Limb (tissue), 2 donors: Measurements from ENCODE around the gene CTNNB1.
"Not testable (repeated sequence)": the region's sequence is repeated elsewhere in the genome, so short reads cannot be mapped to it uniquely, and the experiment has no call there.

ENCODE experiments used
- DNase-seq, 2 donors: peaks; one replicate each; pipeline ENCODE4 v3.0.0-alpha.2; 2016; ENCODE audit errors: extremely low spot score in 2 of 2

Gene CTNNB1

GRCh38 chr3:41251593-41251992 is 52.3 kb downstream of the CTNNB1 start:
- no peak for DNase-seq

GRCh38 chr3:41258239-41258800 is 59.0 kb downstream of the CTNNB1 start:
- DNase-seq: no peak

- DNase-seq: no peak
Observed at GRCh38 chr3:41259449-41260062, 60.3 kb downstream of the CTNNB1 start.

- DNase-seq: no peak
Observed at GRCh38 chr3:41260063-41260450, 60.8 kb downstream of the CTNNB1 start.

GRCh38 chr3:41265011-41265545 is 65.8 kb downstream of the CTNNB1 start:
- DNase-seq: no peak

GRCh38 chr3:41265823-41266273 is 66.5 kb downstream of the CTNNB1 start:
- DNase-seq: no peak

GRCh38 chr3:41267975-41268640 is 68.8 kb downstream of the CTNNB1 start:
- DNase-seq: no peak

GRCh38 chr3:41272667-41273066 is 73.4 kb downstream of the CTNNB1 start:
- no peak for DNase-seq

- DNase-seq: no peak
Observed at GRCh38 chr3:41274944-41275668, 75.8 kb downstream of the CTNNB1 start.

GRCh38 chr3:41276191-41276590 is 76.9 kb downstream of the CTNNB1 start:
- DNase-seq: no peak

- no peak for DNase-seq
Observed at GRCh38 chr3:41277790-41278465, 78.6 kb downstream of the CTNNB1 start.

GRCh38 chr3:41284934-41285333 is 85.6 kb downstream of the CTNNB1 start:
- not testable (repeated sequence) for DNase-seq

GRCh38 chr3:41286305-41286704 is 87.0 kb downstream of the CTNNB1 start:
- DNase-seq: no peak

- DNase-seq: no peak
Observed at GRCh38 chr3:41288785-41289184, 89.5 kb downstream of the CTNNB1 start.
